Astrocyte (in vitro differentiated cells and primary cell): Measurements from ENCODE around the gene DOCK6.

Experiments
- EZH2 ChIP-seq: IDR thresholded peaks from 2 replicates; pipeline ENCODE4 v1.6.1; 2012; ENCODE audit warnings: mild to moderate bottlenecking, low read length, inconsistent platforms; ENCODE audit not compliant: insufficient read depth
- TF ChIP-seq, protein P1 (sequence below): IDR thresholded peaks from 2 replicates; pipeline ENCODE4 v1.5.1; 2011; ENCODE audit warnings: low read depth, mild to moderate bottlenecking, inconsistent platforms, low read length, moderate library complexity; ENCODE audit not compliant: insufficient read depth

DNA sequence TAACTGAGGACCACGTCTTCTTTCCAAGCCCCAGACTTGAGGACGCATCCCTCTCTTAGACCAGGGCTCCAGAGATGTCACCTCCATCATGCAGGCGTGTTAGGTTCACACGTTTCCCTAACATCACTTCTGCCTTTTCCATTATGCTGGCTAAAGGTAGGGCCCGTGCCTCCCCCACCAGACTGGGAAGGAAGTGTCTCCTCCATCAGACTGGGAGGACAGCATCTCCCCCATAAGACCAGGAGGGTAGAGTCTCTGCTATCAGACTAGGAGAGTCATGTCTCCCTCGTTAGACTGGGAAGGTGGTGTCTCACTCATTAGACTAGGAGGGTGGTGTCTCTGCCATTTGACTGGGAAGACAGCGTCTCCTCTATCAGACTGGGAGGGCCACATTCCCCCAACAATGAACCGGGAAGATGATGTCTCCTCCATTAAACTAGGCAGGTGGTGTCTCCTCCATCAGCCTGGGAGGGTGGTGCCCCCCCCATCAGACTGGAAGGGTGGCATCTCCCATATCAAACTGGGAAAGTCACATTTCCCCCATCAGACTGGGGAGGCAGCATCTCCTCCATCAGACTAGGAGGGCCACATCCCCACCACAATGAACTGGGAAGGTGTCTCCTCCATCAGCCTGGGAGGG, 88.7 kb downstream of the DOCK6 start:
- TF ChIP-seq, protein P1, sequence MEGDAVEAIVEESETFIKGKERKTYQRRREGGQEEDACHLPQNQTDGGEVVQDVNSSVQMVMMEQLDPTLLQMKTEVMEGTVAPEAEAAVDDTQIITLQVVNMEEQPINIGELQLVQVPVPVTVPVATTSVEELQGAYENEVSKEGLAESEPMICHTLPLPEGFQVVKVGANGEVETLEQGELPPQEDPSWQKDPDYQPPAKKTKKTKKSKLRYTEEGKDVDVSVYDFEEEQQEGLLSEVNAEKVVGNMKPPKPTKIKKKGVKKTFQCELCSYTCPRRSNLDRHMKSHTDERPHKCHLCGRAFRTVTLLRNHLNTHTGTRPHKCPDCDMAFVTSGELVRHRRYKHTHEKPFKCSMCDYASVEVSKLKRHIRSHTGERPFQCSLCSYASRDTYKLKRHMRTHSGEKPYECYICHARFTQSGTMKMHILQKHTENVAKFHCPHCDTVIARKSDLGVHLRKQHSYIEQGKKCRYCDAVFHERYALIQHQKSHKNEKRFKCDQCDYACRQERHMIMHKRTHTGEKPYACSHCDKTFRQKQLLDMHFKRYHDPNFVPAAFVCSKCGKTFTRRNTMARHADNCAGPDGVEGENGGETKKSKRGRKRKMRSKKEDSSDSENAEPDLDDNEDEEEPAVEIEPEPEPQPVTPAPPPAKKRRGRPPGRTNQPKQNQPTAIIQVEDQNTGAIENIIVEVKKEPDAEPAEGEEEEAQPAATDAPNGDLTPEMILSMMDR: no peak
- no peak for TF ChIP-seq EZH2
